Measurements from ENCODE around the gene ENPP6. TPM values are rescaled to one million over a fixed set of nuclear protein-coding genes. Genes with fewer than 3 reads are reported as not detected.

ENPP6 gene
- total RNA-seq, 1 donor from 2014 or later, result not detected

DNA sequence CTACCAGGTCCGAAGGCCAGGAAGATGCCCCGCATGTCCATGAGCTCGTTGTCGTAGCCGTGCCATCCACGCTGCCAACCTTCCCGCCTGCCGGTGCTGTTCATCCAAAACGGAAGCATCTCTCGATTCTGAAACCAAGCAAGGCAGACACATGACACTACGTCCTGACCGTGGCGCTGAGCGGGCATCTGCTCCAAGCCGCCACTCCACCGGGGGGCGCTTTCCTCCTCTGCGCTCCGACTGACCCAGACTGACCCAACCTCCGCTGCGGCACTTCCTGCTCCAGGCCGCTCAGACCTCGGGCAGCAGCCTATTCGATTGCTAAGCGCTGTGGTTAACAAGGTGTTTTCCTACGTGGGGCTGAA lies 120.5 kb downstream of the ENPP6 start:
- peaks cover 21% of the 10 kb centered on the region for H3K27me3 Mint-ChIP-seq
- ATAC-seq (ENCODE audit: low read depth), result no peak
- H3K27ac Mint-ChIP-seq, result no peak overlapping the region
- DNase-seq, result no peak
- POLR2A ChIA-PET, result no interaction called here
- H3K4me1 Mint-ChIP-seq, result peaks cover 4% of the 10 kb centered on the region
- H3K4me3 Mint-ChIP-seq, result peak overlapping the region; percentile 64
- no peaks in the 10 kb centered on the region for H3K36me3 Mint-ChIP-seq (ENCODE audit: low read depth)
- intact Hi-C loops (cut with micrococcal nuclease), result no loop called here
- CTCF ChIA-PET, result no interaction called here
- H3K9me3 Mint-ChIP-seq, result no peaks in the 10 kb centered on the region
- TF ChIP-seq, protein P1, sequence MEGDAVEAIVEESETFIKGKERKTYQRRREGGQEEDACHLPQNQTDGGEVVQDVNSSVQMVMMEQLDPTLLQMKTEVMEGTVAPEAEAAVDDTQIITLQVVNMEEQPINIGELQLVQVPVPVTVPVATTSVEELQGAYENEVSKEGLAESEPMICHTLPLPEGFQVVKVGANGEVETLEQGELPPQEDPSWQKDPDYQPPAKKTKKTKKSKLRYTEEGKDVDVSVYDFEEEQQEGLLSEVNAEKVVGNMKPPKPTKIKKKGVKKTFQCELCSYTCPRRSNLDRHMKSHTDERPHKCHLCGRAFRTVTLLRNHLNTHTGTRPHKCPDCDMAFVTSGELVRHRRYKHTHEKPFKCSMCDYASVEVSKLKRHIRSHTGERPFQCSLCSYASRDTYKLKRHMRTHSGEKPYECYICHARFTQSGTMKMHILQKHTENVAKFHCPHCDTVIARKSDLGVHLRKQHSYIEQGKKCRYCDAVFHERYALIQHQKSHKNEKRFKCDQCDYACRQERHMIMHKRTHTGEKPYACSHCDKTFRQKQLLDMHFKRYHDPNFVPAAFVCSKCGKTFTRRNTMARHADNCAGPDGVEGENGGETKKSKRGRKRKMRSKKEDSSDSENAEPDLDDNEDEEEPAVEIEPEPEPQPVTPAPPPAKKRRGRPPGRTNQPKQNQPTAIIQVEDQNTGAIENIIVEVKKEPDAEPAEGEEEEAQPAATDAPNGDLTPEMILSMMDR (IDR thresholded peaks at IDR 0.05), result no peak

DNA sequence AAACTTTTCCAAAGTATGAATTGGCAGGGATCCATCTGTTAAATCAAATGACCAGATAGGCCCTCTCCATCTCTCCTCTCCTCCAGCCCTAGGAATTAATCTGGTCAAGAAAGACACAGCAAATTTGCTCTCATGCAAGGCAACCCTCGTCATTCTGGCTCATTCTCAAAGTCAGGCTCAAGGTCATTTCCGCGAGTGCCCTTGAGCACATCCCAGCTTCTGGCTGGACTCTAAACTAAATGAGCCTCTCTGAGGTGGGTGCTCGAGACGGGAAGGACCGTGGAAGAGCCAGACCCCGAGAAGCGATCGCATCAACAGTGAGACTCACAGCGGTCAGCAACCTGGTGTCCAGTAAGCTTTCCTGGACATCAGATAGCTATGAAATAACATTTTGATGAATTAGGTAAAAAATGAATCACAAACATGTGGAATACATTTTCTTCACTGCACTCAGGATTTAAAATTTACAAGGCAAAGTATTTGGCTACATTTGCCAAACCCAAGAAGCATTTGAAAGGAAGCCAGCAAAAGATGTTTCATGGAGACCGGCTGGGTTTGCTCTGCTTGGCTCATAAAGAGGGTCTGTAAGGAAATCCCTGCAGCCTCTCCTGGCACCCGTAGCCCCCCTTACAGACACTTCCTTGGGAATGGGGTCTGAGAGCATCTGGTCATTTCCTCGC lies 121.0 kb downstream of the ENPP6 start:
- Mint-ChIP-seq H3K9me3 (no peaks in the 10 kb centered on the region), H3K4me3 (peak overlapping the region; percentile 64), H3K27me3 (peaks cover 21% of the 10 kb centered on the region), H3K27ac (no peak overlapping the region), H3K36me3 (ENCODE audit: low read depth) (no peaks in the 10 kb centered on the region), H3K4me1 (peaks cover 4% of the 10 kb centered on the region)
- intact Hi-C loops (cut with micrococcal nuclease), result no loop called here
- no peak for ATAC-seq (ENCODE audit: low read depth)
- ChIA-PET CTCF (no interaction called here), POLR2A (no interaction called here)
- TF ChIP-seq, protein P1 (IDR thresholded peaks at IDR 0.05), result no peak
- no peak for DNase-seq

DNA sequence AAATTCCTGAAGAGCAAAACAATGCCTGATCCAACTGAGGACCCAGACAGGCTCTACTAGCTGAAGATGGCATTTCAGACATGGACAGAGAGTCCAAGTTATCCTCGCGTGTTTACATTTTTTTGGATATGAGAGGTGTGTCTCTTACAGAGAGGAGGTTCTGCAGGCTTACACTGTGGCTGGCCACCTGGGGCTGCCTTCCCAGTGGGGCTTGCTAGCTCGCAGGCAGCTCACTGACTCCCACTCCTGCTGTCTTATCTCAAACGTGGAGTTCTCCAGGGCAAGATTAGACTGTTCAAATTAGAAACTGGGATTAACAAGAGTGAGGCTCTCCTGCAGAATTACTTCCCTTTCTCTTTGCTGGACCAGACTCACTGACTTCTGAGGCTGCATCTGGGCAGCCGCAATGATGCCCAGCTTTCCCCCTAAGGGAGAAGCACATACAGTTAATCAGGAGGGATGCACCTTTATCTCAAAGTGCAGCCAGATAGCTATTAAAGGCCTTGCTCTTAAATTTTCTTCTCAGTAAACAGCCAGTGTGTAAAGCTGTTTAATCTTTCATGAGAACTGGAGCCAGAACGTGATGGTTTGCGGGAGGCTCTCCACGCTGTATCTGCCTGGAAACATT lies 123.0 kb downstream of the ENPP6 start:
- CTCF ChIA-PET, result no interaction called here

DNA sequence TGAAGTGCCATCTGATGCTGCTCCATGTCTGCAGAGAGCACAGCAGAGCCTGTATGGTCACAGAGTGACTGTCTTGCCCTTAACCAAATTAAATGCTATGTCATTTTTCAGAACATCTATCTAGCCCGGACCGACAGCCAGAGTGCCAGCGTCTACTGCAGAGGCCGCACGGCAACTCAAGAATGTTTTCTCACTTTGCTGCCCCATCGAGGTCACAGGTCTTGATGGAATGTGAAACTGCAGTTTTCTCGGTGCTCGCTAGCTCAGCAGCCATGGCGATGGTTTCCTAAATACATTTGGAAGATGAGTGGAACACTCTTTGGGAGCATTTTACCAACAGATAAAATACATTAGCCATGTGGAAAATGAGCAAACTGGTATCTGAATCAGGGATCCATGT lies 125.7 kb downstream of the ENPP6 start:
- H3K27me3 Mint-ChIP-seq, result peaks cover 8% of the 10 kb centered on the region
- intact Hi-C loops (cut with micrococcal nuclease), result no loop called here
- no peak for DNase-seq
- no peaks in the 10 kb centered on the region for H3K4me1 Mint-ChIP-seq
- CTCF ChIA-PET, result interaction anchor here (1.2 kb wide), 1 partner anchor 8 kb away, joined by 5 read pairs; no protein-coding TSS in a partner anchor
- POLR2A ChIA-PET, result no interaction called here
- H3K4me3 Mint-ChIP-seq, result no peak overlapping the region
- H3K27ac Mint-ChIP-seq, result no peak overlapping the region
- H3K9me3 Mint-ChIP-seq, result no peaks in the 10 kb centered on the region
- TF ChIP-seq, protein P1 (IDR thresholded peaks at IDR 0.05), result no peak
- H3K36me3 Mint-ChIP-seq (ENCODE audit: low read depth), result no peaks in the 10 kb centered on the region
- no peak for ATAC-seq (ENCODE audit: low read depth)

More for the DNA sequence above, 123.0 kb downstream of the ENPP6 start:
- POLR2A ChIA-PET, result no interaction called here
- TF ChIP-seq, protein P1 (IDR thresholded peaks at IDR 0.05), result no peak
- DNase-seq (no peak), ATAC-seq (ENCODE audit: low read depth) (no peak)
- Mint-ChIP-seq H3K36me3 (ENCODE audit: low read depth) (no peaks in the 10 kb centered on the region), H3K4me1 (peaks cover 4% of the 10 kb centered on the region), H3K9me3 (no peaks in the 10 kb centered on the region), H3K27ac (no peak overlapping the region), H3K27me3 (peaks cover 14% of the 10 kb centered on the region), H3K4me3 (no peak overlapping the region)
- intact Hi-C loops (cut with micrococcal nuclease), result no loop called here

DNA sequence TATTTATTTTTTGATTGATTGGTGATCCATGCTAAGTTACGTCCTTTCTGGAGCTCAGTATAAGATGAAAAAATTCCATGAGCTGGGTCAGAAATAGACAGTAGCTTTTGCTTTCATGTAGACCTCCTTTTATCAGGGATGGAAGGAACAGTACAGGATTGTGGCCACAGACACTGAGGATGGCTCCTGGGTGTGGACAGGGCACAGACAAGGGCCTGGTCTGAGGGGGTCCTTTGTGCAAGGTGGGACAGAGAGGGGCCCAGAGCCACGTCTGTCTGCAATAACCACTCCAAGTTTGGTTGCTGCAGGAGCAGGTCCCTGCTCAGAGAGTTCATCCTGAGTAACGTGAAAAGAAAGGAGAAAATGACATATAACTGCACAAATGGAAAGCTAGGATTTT lies 127.1 kb downstream of the ENPP6 start:
- intact Hi-C loops (cut with micrococcal nuclease), result no loop called here
- CTCF ChIA-PET, result interaction anchor here (1.2 kb wide), 1 partner anchor 10 kb away, joined by 5 read pairs; no protein-coding TSS in a partner anchor
- TF ChIP-seq, protein P1 (IDR thresholded peaks at IDR 0.05), result no peak
- DNase-seq, result no peak
- H3K27me3 Mint-ChIP-seq, result no peaks in the 10 kb centered on the region
- ATAC-seq (ENCODE audit: low read depth), result no peak
- no peaks in the 10 kb centered on the region for H3K36me3 Mint-ChIP-seq (ENCODE audit: low read depth)
- H3K4me1 Mint-ChIP-seq, result no peaks in the 10 kb centered on the region
- POLR2A ChIA-PET, result no interaction called here
- no peak overlapping the region for H3K4me3 Mint-ChIP-seq
- H3K27ac Mint-ChIP-seq, result no peak overlapping the region
- H3K9me3 Mint-ChIP-seq, result no peaks in the 10 kb centered on the region

Data from activated B cell treated with CpG ODN at 0.5 μM for 24 hours (primary cell).